ENCODE data around the gene PHPT1.

PHPT1 gene

GRCh38 chr9:136803551-136804508 lies 45.4 kb upstream of the PHPT1 start:
- H3K4me3 ChIP-seq (ENCODE audit: low read depth, low read length): no peak overlapping the region
- no peak overlapping the region for H2AFZ ChIP-seq
- no peaks in the 10 kb centered on the region for H3K9me3 ChIP-seq (ENCODE audit: control insufficient read depth, low read length)
- H3K27ac ChIP-seq: no peak overlapping the region
- no peaks in the 10 kb centered on the region for H3K27me3 ChIP-seq (ENCODE audit: control insufficient read depth, insufficient read depth, low read length)
- TF ChIP-seq, protein P1, sequence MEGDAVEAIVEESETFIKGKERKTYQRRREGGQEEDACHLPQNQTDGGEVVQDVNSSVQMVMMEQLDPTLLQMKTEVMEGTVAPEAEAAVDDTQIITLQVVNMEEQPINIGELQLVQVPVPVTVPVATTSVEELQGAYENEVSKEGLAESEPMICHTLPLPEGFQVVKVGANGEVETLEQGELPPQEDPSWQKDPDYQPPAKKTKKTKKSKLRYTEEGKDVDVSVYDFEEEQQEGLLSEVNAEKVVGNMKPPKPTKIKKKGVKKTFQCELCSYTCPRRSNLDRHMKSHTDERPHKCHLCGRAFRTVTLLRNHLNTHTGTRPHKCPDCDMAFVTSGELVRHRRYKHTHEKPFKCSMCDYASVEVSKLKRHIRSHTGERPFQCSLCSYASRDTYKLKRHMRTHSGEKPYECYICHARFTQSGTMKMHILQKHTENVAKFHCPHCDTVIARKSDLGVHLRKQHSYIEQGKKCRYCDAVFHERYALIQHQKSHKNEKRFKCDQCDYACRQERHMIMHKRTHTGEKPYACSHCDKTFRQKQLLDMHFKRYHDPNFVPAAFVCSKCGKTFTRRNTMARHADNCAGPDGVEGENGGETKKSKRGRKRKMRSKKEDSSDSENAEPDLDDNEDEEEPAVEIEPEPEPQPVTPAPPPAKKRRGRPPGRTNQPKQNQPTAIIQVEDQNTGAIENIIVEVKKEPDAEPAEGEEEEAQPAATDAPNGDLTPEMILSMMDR (IDR thresholded peaks at IDR 0.05): no peak
- no peak overlapping the region for H3K9ac ChIP-seq
- no peaks in the 10 kb centered on the region for H3K4me1 ChIP-seq
- H3K36me3 ChIP-seq (ENCODE audit: control insufficient read depth, insufficient read depth, low read length): no peaks in the 10 kb centered on the region
- H3K4me2 ChIP-seq (ENCODE audit: low read length): no peak overlapping the region
- H3K79me2 ChIP-seq: no peaks in the 10 kb centered on the region

GRCh38 chr9:136804509-136805206 lies 44.6 kb upstream of the PHPT1 start:
- Histone ChIP-seq H3K27ac (no peak overlapping the region), H3K4me3 (ENCODE audit: low read depth, low read length) (no peak overlapping the region), H3K9ac (no peak overlapping the region), H3K27me3 (ENCODE audit: control insufficient read depth, insufficient read depth, low read length) (no peaks in the 10 kb centered on the region), H3K36me3 (ENCODE audit: control insufficient read depth, insufficient read depth, low read length) (no peaks in the 10 kb centered on the region), H3K4me2 (ENCODE audit: low read length) (no peak overlapping the region), H3K79me2 (no peaks in the 10 kb centered on the region), H2AFZ (no peak overlapping the region), H3K9me3 (ENCODE audit: control insufficient read depth, low read length) (no peaks in the 10 kb centered on the region), H3K4me1 (no peaks in the 10 kb centered on the region)
- TF ChIP-seq, protein P1 (IDR thresholded peaks at IDR 0.05): no peak

DNA sequence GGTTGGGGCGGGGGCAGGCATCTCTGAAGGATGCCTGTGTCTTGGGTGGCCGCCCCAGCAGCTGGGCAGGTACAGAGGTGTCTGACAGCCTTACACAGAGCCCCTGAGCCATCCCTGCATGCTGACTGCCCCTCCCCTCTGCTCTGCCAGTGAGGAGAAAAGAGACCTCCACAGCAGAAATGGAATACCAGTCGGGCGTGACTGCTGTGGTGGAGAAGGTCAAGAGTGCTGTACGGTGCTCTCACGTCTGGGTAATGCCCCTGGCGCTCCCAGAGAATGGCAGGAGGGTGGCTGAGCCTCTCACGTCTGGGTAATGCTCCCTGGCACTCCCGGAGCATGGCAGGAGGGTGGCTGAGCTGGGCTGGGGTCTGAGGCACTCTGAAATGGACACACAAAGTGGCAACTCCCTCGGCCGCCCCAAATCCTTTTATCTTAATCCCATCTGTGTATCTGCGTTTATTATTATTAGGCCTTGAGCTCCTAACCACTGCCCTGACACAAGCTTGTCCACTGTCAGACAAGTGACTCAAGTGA lies 43.9 kb upstream of the PHPT1 start:
- Histone ChIP-seq H3K36me3 (ENCODE audit: control insufficient read depth, insufficient read depth, low read length) (no peaks in the 10 kb centered on the region), H3K79me2 (no peaks in the 10 kb centered on the region), H3K4me2 (ENCODE audit: low read length) (no peak overlapping the region), H2AFZ (no peak overlapping the region), H3K27ac (no peak overlapping the region), H3K9me3 (ENCODE audit: control insufficient read depth, low read length) (no peaks in the 10 kb centered on the region), H3K9ac (no peak overlapping the region), H3K27me3 (ENCODE audit: control insufficient read depth, insufficient read depth, low read length) (no peaks in the 10 kb centered on the region), H3K4me3 (ENCODE audit: low read depth, low read length) (no peak overlapping the region), H3K4me1 (no peaks in the 10 kb centered on the region)
- TF ChIP-seq, protein P1 (IDR thresholded peaks at IDR 0.05): no peak

GRCh38 chr9:136806067-136806466 lies 43.1 kb upstream of the PHPT1 start:
- no peak overlapping the region for H2AFZ ChIP-seq
- no peaks in the 10 kb centered on the region for H3K36me3 ChIP-seq (ENCODE audit: control insufficient read depth, insufficient read depth, low read length)
- no peak overlapping the region for H3K4me3 ChIP-seq (ENCODE audit: low read depth, low read length)
- no peak overlapping the region for H3K9ac ChIP-seq
- no peaks in the 10 kb centered on the region for H3K9me3 ChIP-seq (ENCODE audit: control insufficient read depth, low read length)
- no peaks in the 10 kb centered on the region for H3K27me3 ChIP-seq (ENCODE audit: control insufficient read depth, insufficient read depth, low read length)
- no peaks in the 10 kb centered on the region for H3K79me2 ChIP-seq
- TF ChIP-seq, protein P1 (IDR thresholded peaks at IDR 0.05): no peak
- H3K4me2 ChIP-seq (ENCODE audit: low read length): no peak overlapping the region
- H3K4me1 ChIP-seq: no peaks in the 10 kb centered on the region
- H3K27ac ChIP-seq: no peak overlapping the region
